GM19395 (cell line): ENCODE data around the gene RERE.

Experiments used
- ATAC-seq: cut with Tn5 transposase; IDR thresholded peaks from one replicate; pipeline ENCODE4 v1.9.1; 2021; ENCODE audit warnings: mild to moderate bottlenecking, moderate library complexity; ENCODE audit not compliant: unreplicated experiment

Gene RERE

DNA sequence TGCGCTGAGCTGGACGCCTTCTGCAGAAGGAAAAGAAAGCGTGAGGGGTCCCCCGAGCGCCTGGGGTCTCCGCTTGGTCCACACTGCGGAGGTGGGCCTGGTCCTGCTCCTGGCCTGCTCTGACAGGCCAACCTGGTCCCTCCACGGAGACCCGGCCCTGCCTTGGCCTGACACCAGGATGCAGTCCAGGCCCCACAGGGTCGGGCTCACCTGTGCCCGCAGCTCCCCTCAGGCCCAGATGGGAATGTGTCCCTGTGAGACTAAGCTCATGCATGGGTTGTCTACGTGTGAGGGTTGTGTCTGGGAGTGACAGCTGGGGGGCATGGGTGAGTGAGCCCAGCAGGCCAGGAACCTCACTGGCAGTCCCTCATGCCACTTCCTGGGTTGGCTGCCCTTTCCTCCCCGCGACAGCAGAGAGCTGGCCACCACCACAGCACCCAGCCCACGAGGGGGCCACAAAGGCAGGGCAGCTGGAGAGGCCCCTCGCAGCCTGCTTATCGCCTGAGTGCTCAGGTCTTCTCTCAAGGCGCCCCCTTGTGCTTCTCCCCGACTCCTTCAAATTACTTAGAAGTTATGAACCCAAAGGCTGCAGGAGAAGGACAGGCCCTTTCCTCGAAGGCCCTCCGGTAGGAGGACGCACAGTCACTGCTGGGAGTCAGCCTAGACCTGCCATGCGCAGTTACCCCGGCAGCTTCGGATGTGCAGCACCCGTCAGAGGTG, 458.4 kb downstream of the RERE start:
- no peak for ATAC-seq

DNA sequence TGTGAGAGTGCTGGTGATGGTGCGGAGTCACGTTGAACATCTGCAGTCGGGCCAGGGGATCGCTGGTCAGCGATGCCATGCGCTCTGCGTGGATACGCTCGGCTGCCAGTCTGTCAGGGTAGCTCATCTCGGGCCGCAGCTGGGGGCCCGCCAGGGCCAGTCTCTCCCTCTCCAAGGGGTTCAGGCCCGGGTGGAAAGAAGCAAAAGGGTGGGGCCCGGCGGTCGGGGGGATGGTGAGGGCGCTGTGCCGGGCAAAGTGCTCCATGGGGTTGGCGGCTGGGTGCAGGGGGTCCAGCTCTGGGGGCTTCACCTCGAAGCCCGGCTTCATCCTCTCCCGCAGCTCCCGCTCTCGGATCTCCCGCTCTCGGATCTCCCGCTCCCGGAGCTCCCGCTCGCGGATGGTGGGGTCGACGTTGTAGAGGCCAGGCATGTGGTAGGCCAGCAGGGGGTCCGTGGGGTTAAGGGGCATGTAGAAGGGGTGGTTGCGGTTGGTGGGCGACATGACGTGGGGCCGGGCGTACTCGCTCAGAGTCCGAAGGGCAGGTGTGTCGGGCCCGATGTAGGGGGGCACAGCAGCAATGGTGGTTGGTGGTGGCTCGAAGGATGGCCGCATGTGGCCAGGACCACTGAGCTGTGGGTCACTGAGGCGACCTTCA, 459.1 kb downstream of the RERE start:
- no peak for ATAC-seq

DNA sequence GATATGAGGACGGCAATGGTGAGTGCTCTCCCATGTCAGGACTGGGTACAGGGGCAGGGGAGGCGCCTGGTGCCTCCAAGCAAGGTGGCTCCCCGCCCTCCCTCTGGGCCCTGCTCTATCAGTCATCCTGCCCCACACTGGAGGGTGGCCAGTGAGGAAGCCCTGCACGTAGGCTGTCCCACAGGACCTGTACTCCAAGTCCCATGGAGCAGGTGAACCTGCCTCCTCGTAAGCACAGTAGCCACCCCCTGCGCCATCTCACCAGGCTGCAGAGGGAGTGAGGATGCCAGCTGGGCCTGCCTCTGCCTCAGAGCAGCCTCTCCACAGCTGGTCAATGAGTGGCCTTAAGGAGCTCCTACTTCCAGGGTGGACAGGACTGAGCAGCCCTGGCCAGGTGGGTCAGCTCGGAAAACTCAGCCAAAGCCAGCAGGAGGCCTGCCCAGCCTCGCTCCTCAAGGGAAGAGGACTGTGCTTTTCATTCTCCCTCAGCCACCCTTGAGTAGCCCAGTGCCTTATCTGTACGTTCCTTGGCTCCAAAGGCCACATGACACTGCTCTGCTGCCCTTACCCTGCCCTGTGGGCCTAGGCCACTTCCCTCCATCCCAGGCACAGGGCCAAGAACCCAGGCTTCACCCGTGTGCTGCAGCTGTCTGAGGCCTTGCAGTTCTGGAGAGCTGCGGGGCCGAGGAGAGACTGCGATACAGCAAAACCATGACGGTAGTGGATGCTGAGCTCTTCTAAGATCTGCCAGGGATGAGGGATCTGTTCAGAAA, 459.9 kb downstream of the RERE start:
- ATAC-seq = no peak

DNA sequence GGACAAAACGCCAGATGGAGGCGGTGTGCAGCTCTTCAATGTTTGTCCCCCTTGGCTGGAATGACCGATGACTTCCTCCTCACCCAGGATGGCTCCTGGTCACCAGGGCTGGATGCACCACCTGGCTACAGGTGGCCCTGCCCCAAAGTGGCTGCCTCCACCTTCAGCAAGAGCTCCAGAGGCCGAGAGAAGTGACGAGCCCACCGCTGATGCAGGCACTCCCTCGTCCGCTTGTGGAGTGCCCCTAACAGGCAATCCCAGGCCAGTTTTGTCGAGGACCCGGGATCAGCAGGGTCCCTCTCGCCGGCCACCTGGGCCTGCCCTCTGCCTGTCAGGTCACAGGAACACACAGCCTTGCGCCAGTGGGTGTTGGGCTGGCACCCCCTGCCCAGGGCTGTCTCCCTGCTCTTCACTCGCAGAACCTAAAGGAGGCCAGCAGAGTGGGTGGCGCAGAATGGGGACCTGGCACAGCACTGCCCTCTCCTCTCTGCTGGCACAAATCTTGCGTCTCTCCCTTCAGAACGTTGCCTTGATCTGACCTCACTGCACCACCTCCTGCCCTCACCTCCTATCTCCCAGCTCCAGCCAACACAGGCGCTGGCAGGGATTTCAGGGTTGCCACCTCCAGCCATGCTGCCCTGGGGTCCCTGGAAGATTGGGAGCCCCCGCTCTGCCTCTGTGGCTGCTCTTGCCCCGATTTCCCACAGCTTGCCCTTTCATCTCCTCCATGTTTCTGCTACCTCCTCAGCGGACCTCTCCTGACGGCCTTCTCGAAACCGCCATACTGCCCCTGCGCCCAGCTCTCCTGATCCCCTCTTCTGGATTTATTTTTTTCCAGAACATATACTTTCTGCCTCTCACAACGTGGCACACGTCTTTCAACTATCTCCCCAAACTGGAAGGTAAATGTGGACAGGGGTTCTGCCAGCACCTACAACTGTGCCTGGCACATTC, 460.9 kb downstream of the RERE start:
- no peak for ATAC-seq

DNA sequence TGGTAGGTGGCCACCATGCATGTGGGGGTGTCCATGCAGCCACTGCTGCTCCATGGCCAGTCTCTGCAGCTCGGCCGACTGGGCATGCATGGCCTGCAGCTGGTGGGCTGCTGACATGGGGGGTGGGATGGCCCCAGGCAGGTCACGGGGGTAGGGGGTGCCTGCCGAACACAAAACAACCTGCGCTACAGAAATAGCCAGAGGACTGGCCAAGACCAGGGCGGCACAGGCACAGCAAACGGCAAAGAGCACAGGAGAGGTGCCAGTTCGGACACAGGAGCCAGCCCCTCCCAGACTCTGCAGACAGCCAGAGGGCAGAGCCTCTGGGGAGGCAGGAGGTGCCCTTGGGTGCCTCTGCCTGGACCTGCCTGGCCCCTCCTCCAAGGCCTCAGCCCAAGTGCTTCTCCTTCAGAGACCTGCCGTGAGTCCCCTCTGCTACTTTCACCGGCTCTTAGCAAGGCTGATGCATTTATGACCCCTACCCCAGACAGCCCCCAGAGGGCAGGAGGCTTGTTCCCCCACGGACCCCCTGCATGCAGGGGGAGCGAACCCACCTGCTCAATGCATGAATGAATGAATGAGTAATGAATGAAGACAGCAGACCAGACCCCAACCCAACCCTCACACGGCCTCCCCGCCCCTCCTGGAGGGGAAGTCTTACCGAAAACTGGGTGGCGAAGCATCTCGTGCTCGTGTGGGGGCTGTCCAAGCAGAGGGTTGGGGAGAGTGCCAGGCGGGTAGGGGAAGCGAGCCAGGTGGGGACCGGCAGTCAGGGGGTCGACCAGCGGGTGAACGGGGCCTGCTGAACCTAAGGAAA, 461.8 kb downstream of the RERE start:
- ATAC-seq = no peak

DNA sequence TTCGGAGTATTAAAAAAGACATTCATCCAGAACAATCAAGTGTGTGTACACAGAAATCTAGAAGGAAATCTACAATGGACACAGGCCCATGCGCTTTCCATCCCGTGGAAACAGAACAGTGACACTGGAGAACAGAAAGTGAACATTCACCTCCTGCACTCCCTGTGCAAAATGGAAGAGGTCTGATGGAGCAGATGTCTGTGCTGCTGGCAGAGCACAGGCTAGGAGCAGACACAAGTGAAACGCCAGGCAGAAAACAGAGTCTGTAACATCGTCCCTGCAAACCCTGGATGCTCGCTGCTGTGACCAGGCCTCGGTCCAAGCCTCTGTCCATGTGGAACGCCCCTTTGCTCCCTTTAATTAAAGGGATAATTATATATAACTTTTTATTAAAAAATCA, 463.4 kb downstream of the RERE start:
- ATAC-seq = no peak

DNA sequence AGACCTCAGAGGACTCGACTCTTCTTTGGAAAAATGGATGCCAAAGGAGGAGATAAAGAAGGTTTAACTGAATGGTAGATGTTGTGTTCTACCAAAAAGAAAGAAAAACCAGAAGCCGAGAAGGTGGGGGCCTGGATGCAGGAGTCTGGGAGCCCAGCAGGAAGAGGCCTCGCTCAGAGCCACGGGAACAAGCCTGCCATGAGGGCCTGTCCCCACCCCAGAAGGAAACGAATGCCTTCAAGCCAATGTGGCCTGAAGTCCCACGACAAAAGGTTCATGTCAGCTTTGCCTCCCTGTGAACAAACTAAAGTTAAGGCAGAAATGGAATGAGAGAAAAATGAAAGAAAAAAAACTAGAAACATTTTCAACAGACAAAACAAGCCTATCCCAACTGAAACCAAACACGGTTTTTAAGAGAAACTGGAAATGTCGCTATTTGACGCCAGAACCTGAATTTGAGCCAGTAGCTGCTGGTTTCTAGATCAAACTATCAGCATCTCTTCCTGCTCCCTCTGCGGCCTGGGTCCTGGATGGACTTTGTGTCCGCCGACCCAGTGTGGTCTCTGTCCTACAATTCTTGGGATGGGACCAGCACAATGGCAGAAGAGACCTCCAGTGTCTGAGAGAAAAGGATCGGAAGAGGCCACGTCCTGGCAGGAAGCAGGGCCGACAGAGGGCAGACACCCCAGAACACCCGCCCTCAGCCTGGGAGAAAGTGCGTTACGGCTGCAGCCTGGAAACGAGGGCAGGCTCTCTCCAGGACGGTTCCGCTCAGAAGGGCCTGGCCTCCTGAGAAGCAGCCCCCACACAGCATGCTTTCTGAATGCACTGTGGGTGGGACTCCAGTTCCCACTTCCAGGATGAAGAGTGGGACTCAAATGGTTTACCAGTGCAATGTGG, 464.3 kb downstream of the RERE start:
- ATAC-seq = no peak

DNA sequence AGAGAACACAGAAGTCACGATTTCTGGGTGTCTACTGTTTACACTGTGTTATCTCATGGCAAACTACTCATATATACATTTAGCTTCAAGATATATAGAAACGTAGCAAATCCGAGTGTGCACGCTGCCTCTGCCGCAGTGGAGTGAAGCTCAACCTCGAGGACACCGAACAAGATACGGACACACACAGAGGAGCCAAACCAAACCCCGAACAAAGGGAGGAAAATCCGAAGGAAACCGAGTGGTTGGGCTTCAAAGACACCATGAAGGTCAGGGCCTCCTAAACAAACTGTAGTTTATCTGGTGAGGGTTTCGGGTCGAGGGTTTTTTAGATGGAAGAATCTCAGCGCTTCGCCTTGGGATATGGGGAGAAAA, 465.0 kb downstream of the RERE start:
- no peak for ATAC-seq

DNA sequence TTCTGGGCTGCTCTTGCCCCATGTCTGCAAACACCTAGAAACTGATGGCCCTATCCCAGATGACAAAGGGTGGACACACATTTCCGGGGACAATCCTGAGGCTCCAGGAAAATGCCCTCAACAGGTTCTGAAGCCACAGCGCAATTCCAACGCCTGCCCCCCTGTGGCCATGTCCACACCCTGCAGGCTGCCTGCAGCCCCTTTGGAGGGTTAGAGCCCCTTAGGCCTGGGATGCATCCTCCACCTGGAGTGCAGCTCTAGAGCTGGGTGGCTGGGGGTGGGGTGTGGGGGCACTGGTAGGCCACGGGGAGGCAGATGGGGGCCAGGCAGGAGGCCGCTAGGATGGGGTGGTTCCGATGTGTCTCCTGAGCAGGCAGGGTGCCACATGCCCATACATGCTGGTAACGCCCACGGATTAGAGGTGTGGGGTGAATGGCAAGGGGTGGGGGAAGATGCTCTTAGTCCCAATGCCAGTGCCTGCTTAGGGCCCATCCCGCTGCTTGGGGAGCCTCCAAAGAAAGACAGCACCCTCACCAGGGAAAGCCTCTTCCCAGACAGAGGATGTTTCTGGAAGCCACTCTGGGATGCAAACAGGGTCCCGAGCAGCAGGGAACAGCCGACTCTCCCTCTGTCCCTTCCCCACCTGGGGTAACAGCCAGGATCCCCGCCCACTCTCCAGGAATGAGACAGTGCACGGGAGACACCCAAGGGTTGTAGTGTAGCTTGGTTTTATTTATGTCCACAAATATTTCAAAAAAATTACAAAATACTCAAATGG, 465.6 kb downstream of the RERE start:
- ATAC-seq = no peak

DNA sequence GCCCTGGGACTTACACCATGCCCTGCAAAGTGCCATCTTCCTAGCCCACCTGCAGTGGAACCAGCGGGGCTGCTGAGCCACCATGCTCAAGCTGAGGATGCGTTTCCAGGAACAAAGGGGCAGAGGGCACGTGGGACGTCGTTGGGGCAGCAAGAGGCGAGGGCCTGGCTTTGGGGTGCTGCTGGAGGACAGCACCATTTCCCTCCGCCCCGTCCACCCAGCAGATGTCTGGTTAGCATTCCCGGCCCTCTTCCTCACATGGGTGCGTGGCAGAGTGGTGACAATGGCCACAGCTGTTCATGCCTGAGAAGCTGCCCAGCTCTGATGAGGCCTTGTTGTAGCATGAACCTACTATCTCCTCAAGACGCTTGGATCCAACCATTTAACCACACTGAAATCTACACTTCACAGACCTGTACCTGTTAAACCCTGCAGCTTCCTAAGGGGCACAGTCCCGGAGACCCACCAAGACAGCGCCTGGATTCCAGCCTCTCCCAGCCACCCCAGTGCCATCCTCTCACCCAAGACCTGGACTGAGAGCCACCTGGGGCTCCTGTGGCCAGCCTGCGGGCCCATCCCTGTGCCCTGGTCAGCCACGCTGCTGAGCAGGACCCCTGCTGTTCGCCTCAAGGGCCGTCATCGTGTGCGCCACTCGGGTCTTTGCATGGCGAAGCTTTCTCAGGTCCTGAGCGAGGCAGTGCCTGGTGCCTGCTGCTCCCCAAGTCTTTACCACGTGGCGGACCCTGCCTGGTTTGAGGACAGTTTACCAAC, 466.3 kb downstream of the RERE start:
- no peak for ATAC-seq

DNA sequence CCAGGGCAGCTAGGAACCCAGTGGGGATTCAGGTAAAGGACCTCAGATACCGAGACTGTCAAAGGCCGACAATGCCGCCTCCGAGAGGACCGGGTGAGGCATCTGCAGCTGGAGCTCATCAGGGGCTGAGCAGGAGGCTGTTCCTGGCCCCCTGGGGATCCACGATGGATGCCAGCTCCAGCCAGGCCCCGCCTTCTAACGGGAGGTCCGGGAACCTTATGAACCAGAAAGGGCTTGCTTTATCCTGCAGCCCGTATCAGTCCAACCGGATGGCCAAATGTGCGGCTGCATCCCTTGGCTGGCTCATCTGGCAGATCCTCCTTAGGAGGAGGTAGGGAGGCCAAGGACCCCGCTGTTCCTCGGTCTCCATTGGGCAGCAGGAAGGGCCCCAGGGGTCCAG, 467.5 kb downstream of the RERE start:
- ATAC-seq = no peak

DNA sequence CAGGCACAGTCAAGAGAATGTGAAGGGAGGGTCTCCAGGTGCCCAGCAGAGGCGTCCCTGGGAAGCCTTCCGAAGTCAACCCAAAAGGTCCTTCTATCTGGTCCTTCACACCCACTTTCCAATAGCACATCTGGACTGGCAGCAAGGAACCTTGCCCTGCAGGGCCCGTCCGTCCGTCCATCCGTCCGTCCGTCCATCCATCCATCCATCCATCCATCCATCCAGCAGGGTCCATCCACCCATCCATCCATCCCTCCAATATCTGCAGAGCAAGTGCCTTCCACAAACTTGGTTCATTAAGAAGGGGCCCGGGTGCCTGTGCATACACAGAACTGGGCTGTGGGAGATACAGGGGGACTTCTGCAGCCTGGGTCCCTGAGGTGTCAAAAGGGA, 468.0 kb downstream of the RERE start:
- no peak for ATAC-seq

DNA sequence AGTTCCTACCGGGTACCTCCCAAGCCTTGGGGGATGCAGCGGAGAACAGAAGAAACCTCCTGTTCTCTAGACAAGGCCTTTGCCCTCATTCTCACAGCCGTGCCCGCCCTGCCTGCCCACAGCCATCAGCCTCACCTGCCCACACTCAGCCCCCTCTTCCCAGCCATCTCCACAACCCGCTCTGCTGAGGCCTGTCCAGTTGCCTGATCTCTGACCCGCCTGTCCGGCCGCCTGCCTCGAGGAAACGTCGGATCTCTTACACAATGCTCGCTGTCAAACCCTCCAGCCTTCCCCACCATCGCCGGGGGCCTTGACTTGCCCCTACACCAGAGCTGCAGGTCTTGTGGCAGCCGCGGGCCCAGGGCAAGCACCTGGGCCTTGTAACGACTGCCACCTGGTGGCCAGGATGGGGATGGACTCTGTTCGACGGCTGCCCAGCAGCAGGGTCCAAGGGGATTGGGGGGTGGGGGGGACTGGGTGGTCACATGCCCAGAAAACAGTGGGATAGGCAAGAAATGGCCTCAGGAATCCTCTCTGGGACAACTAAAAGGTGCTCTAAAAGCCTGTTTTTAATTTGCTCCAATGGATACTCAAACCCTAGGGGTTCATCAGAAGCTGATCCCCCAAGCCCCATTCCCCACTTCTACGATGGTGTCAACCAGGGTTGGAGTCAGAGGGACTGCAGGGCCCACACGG, 468.5 kb downstream of the RERE start:
- ATAC-seq = peak; percentile 53

DNA sequence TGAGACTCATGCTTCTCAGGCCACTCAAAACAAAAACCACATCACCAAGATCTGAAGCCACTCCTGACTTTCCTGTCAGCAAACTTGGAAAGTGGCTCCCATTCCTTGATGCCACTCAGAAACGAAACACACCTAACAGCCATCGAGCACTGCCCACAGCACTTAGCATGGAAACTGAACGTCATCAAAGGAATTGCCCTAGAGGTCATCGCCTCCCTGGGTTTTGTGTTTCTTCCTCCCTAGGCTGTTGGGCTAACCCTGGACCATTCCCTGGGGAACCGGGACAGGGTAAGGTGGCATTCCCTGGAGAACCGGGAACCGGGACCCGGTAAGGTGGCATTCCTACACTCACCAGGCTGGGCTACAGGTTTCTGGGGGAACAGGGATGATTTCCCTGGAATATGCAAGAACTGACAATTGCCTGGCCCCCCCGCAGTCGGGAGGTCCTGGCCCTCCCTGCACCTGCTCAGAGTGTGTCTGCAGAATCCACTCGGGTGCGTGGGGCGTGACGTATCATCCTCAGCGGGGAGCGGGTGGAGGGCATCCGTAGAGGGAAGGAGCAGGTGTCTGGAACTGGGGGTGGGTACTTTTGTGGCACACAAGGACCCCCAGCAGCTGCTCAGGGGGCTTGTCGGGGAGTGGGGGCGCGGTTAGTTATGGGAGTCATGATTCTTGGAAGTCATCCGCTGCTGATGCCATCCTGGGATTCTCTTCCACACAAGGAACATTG, 469.2 kb downstream of the RERE start:
- ATAC-seq = no peak

DNA sequence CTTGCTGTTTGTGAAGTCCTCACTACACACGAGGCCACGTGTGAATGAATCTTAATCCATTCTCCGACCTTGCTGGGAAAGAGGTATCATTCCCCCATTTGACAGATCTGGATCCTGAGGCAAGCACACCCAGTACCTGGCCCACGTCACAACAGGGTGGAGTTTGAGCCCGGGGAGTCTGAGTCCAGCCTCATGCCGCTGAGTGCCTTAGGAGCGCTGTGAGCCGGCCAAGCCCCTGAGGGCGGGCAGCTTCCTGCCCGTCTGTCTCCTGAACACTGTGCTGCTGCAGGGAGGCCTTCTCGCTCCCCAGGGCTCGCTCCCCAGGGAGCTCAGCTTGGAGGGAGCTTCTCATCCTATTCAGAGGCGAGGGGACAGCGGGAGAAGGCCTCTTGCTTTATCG, 469.8 kb downstream of the RERE start:
- ATAC-seq = no peak
